ENCODE measurements around the gene MPP4. TPM values are rescaled to one million over a fixed set of nuclear protein-coding genes. Genes with fewer than 3 reads are reported as not detected.

Gene MPP4
- total RNA-seq, 1 donor from 2014 or later = not detected

DNA sequence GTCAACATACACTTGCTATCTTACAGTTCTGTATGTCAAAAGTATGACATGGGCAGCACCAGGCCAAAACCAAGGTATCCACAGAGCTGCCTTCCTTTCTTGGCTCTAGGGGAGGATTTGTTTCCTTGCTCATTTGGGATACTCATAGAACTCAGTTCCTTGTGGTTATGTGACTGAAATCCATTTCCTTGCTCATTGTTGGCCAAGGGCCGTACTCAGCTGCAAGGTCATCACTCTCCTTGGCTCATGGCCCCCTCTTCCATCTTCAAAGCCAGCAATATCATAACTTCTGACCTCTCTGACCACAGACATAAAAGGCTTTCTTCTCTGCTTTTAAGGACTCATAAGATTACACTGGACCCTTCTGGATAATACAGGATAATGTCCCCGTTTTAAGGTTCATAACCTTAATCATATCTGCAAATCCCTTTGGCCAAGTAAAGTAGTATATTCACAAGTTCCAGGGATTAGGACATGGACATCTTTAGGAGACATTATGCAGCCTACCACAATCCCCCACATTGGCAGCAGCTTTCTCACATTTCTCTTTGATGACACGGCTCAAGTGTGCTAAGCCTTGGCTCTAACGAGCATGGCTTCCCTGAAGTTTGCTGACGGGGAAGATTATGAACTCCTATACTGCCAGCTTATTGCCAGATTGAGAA, 76.0 kb downstream of the MPP4 start:
- no peak for ATAC-seq

DNA sequence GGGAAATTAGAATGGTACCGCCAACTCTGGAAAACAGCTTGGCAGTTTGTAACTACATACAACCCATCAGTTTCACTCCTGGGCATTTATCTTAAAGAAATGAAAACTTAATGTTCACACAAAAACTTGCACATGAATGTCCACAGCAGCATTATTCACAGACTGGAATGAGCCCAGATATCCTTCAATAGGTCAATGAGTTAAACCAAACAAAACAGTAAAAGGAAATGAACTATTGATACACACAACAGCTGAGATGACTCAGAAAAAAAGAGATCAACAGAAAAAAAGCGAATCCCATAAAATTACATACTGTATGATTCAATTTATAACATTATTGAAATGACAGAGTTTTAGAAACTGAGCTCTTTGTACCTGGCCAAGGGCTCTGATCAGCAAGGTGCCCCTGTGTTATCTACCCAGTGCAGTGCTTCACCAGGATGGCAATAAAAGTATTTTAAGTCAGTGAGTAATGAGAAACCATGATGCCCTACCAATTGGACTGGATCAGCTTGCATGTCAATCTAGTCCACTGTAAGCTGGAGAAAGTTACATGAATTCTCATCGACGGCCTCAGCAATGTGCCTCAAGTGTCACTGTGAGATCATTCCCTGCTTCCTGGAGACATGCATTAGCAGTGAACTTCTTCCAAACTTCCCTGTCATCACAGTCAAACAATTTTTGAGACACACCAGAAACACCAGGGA, 77.0 kb downstream of the MPP4 start:
- ATAC-seq = no peak

DNA sequence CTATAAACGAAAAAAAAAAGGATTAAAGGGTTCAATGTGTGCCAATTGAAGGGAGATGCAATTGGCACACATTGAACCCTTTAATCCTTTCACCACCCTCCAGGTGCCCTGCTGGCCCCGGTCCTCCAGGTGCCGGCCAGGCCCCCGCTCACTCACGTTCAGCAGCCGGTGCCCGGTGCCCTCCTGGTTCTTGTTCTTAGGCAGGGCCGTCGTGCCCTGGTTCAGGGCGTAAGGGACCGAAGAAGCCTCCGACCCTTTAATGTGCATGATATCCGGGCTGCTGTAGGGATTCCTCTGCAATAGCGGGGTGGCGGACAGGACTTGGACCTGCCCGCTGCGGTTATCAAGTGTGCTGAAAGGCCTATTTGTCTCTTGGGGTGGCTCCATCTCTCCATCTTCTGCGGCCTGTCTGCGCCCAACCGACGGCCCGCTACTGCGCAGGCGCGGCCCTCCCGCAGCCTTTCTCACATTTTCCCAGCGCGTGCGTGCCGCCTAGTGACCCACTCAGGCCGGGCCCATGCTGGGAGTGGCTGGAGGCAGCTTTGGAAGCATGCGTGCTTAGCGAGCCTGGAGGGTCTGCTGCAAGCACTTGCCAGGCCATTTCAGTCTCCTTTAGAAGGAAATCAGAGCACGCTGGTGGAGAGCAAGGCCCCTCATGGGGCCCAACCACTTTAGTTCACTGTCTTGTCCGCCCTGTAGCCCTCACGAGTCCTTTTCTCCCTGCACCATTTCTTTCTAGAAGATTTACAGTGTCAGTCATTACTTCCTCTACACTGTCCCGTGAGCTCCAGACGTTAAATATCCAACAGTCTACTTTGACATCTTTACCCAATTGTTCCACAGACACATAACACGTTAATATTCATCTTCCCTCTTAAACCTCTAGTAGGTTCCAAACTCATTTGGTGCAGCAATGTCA, 79.4 kb downstream of the MPP4 start:
- peak; percentile 76 for ATAC-seq

DNA sequence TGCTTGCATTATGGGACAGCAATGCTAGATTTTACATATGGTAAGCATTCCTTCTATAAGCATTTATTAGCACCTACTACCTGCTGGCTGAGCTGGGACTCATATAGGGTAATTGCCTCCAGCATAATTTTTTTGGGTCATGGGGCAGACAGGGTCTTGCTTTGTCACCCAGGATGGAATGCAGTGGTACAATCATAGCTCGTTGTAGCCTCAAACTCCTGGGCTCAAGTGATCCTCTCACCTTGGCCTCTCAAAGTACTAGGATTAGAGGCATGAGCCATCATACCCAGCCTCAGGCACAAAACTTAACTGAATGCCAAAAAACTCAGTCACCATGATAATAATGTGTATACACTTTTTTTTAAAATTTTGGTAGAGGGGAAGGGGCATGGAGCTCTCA, 90.4 kb downstream of the MPP4 start:
- ATAC-seq = no peak

DNA sequence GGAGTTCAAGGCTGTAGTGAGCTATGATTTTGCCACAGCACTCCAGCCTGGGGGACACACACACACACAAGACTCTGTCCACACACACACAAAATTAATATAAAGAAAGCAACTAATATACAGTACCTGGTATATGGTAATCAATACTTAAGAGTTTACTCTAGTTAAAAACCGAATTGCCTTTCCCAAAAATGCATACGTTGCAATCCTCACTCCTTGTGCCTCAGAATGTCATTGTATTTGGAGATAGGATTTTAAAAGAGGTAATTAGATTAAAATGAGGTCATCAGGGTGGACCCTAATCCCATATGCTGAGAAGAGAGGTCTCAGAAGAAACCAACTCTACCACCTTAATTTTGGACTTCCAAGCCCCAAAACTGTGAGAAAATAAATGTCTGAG, 90.9 kb downstream of the MPP4 start:
- ATAC-seq = no peak

DNA sequence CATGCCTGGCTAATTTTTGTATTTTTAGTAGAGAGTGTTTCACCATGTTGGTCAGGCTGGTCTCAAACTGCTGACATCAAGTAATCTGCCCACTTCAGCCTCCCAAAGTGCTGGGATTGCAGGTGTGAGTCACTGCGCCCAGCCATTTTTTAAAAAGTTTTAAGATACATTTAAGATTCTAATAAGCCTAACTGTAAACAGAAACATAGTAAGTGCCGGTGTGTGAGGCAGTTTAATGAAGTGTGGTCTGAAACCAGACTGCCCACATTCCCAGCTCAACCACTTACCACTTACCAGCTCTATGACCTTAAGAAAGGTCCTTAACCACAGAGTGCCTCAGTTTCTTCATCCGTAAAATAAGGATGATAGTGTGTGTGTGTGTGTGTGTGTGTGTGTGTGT, 97.5 kb downstream of the MPP4 start:
- no peak for ATAC-seq

DNA sequence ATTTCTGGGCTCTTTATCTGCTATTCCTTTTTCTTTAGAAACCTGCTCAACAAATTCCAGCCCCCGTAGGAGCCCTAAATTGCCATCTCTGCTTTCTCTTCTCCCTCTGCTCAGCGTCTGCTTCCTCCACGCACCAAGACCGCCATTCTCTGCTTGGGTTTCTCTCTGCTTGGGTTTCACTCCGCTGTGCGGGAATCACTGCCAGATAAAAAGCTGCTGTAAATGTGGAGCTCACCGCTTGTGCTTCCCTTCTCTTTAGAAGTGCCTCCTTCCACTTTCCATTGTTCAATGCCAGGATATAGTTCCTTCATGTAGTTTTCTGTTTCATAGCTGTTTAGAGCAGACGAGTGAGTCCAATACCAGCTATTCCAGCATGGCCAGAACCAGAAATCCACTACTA, 101.0 kb downstream of the MPP4 start:
- no peak for ATAC-seq

Other genes with a start within 250 kb of the MPP4 start
- 7.5 TPM for gene TRAK2, start 247.2 kb downstream of the MPP4 start, total RNA-seq
- gene STRADB, start 246.9 kb downstream of the MPP4 start, total RNA-seq = 12.9 TPM
- gene TMEM237, start 55.1 kb downstream of the MPP4 start, total RNA-seq = 24.9 TPM
- gene ALS2, start 82.3 kb upstream of the MPP4 start, total RNA-seq = 8.5 TPM
- gene CDK15, start 107.9 kb upstream of the MPP4 start, total RNA-seq = 0.12 TPM